ENCODE measurements around the gene GIMAP5. TPM values are rescaled to one million over a fixed set of nuclear protein-coding genes. Genes with fewer than 3 reads are reported as not detected.
"Not testable (repeated sequence)": the region's sequence is repeated elsewhere in the genome, so short reads cannot be mapped to it uniquely, and the experiment has no call there.

Gene GIMAP5
- total RNA-seq, 1 donor from 2014 or later: 3.7 TPM

- no peak for DNase-seq
These were observed 1.4 kb upstream of the GIMAP5 start for GRCh38 chr7:150735596-150736358.

GRCh38 chr7:150736864-150737263 is 354 bp upstream of the GIMAP5 start:
- DNase-seq: no peak

DNA sequence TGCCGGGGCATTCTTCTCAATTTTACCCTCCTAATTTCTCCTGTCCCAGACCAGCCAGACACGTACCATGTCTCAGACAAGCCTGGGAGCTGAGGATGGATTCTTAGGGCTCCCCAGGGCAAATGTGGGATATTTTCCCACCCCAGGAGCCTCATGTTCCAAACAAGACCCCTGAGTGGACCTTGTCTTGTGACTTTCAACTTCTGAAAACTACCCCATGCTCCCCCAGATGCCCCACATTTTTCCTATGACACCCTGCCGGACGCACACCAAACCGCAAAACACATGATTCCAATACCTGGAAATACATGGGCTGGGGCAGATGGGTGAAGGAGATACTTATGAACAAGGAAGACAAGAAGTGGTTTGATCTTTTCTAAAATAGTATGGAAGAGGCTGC is 874 bp downstream of the GIMAP5 start:
- no peak for DNase-seq

DNA sequence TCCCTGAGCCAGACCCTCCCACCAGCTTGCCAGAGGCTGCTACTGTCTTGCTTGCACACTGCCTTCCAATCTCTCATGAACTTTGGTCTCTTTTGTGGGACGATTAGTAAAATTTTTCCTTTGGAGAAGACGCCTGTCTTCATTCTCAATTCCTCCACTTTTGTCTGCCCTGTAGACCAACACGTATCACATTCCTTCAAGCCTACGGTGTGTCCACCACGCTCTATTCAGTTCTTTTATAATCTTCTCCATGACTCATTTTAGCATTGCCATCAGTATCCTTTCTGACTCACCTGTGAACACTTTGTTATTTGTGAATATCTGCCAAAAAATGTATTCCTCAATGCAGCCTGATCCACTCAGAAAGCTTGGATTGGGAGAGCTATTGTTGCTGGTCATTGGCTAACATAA is 1.4 kb downstream of the GIMAP5 start:
- DNase-seq: no peak

DNA sequence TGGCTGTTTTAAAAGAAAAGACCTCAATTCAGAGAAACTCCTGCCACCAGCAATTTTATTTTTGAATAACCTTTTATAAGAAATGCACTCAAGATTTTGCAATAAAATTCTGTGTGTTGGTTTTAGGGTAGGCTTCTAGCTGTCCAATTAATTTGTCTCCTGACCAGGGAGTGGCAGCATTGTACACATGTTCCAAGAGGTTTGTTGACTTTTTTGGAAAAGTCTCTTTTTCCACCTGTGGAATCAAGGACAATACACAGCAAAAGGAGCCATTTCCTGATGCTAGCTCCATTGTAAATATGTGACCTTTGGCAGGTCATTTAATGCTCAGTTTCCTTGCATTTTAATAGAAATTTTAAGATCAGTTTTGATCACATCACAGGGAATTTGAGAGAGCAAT is 1.8 kb downstream of the GIMAP5 start:
- DNase-seq: no peak

DNA sequence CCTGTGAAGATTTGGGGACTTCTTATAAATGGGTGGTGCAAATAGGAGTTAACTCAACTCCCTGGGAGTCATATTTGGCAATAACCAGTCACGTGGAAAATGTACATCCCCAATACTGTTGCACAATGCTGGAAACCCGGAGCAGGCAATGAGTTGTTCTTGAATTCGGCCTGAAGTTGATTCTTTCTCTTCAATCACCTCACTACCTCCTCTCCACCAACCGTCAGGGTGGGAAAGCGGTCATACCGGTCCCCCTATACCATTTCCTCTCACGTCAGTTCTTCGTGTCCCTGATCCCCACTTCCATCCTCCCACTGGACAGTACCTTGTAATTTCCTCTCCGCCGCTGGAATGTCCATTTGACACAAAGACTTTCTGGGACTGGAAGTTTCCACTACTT is 2.8 kb downstream of the GIMAP5 start:
- no peak for DNase-seq

GRCh38 chr7:150742286-150742968 is 5.2 kb downstream of the GIMAP5 start:
- no peak for DNase-seq

DNA sequence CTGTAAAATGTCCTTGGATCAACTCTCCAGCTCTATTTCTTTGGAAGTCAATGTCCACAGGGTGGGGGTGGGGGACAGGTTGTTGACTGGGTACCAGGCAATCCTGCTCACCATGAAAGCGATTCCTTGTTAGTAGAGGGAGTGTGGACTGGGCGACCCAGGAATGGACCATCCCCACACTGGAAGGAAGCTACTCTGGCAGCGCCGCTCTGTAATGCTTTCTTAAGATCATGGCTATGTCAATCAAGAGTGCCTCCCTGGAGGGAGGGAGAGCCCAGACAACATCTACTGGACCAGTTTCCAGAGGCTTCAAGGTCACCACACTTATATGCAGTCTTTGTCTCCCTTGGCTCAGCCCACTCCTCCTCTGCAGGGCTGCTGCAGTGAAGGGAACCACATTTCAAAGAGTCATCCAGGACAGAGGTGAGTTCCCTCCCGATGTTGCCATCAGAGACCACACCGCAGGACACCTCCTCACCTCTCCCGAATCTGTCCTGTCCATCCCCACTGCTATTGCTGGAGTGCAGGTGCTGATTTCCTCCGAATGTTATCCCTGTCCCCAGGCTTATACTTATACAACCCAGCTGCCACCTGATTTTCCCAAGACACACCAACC is 6.9 kb downstream of the GIMAP5 start:
- DNase-seq: no peak

DNA sequence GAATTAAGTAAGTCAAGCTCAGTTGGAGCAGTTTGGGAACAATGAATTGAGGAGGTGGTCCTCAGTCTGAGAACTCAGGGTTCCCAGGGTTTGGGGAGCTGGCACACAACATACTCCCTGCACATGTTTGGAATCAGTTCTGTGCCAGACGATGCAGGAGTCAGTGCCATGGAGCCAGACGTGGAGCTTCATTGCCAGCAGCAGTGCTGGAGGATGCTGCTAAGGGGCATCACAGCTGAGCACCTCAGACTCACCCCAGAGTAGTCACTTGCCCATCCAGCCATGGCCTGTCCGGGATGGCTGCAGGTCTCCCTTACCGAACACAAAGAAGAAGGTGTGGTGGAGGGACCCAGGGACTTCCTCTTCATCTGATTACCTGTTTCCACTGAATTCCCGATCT is 7.9 kb downstream of the GIMAP5 start:
- DNase-seq: no peak

DNA sequence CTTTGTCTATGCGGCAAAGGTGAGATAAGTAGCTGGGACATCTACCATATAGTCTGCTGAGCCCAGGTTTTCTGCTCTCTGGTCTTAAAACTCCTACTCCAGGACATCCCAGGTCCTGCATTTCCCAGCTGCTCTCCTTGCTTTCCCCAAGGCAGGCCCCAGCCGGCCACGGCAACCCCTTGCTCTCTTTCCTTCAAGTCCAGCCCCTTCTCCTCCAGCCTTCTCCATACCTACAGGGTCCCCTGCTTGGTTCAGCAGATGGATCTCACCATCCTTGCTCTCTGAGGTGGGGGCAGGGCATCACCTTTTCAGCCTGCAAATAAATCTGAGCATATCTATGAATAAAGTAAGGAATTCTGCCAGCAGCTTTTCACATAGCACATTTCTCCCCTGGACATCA is 8.7 kb downstream of the GIMAP5 start:
- no peak for DNase-seq

DNA sequence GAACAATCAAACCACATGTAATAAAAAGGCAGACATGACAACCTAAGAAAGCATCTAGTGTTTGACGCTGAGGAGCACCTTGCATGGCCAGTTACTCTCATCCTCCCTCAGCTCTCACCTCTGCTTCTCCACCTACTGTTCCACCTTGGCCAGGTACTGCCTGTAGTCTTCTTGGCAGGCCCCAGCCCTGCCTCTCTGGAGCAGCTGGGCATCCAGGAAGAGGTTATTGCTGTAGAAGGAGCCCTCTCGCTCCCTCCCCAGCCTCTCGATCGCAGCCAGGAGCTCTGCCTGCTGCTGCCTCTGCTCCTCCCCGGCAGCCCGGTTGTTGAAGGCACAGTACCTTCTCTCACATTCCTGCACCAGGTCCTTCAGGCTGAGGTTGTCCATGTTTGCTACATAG is 9.7 kb downstream of the GIMAP5 start:
- no peak for DNase-seq

DNA sequence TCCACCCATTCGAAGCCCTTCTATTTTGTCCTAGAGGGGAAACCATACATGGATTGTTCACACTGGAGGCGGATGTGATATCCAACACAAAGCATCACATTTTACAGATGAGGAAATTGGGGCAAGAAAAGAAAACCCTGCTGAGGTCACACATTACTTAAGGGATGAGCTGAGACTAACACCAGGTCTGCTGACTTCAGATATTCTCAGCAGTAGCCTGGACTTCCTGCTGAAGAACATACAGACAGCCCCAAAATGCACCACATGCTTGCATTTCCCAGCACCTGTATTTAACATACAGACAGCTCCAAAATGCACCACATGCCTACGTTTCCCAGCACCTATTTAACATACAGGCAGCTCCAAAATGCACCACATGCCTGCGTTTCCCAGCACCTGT is 11.2 kb downstream of the GIMAP5 start:
- no peak for DNase-seq

DNA sequence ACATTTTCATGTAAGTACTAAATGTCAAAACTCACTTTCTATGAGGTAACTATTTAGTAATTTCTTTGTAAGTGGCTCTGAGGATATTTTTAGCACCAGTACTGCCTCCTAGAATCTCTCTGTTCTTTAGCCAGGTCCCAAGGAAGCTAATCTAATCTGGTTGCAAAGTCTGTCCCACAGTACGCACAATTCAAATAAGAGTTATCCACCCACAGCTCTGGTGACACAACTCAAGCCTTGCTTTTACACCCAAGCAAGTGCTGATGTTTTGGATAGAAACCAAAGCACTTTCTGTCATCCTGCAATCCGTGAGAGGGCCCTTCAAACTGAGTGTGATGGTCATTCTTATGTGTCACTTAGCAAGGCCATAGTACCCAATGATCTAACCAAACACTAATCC is 14.5 kb downstream of the GIMAP5 start:
- DNase-seq: no peak

GRCh38 chr7:150753239-150753638 is 16.0 kb downstream of the GIMAP5 start:
- DNase-seq: no peak

- DNase-seq: no peak
These were observed 16.8 kb downstream of the GIMAP5 start for GRCh38 chr7:150753826-150754603.

GRCh38 chr7:150754951-150755350 is 17.7 kb downstream of the GIMAP5 start:
- no peak for DNase-seq

DNA sequence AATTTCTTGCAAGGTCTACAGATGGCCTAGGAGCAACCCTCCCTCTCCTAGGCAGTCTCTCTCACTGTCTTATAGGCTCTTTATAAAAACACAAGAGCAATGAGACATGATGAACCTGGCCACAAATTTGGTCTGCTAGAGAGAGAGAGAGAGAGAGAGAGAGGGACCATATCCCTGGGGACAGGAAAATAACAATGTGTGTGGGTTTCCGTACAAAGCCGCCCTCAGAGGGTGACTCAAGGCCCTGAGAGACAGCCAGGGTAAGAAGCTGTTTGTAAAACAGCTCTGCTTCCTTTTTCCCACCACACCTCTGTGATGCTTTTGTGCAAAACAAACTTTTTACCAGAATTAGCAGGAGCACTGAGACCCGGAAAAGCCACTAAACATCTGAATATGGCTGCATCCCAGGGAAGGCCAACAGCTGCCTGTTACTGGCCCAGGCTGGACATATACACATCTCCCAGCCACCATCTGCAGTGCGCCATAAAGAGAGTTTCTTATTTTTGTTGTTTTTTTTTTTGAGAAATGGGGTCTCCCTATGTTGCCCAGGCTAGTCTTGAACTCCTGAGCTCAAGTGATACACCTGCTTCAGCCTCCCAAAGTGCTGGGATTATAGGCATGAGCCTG is 18.4 kb downstream of the GIMAP5 start:
- DNase-seq: no peak

DNA sequence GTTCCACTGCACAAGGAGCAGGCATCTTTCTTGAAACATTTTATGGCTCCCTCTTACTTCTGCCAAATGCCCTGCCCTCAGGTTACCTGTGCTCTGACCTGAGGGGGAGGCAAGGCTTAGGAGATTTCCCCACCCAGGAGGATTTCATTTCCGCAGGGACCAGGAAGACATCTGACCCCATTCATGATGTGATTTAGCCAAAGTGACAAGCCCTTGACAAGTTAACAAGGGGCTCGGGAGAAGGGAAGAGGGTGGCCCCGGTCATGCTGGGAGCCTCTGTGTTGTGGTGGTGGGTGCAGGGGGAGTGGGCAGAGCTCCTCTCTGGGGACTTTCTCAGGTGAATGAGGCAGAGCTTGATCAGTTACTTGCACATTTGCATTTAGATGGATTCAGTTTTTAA is 18.9 kb downstream of the GIMAP5 start:
- no peak for DNase-seq

GRCh38 chr7:150756858-150757257 is 19.6 kb downstream of the GIMAP5 start:
- DNase-seq: no peak

DNA sequence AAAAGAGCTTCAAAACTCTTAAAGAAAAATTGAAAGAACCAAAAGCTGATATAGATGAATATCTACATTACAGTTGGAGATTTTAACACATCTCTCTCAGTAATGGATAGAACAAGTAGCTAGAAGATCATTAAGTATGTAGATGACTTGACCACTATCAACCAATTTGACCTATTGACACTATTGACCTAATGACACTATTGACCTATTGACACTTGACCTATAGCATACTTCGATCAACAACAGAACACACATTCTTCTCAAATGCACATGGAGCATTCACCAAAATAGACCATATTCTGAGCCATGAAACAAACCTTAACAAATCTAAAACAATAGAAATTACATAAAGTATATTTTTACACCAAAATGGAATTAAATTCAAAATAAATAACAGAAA is 22.3 kb downstream of the GIMAP5 start:
- no peak for DNase-seq

DNA sequence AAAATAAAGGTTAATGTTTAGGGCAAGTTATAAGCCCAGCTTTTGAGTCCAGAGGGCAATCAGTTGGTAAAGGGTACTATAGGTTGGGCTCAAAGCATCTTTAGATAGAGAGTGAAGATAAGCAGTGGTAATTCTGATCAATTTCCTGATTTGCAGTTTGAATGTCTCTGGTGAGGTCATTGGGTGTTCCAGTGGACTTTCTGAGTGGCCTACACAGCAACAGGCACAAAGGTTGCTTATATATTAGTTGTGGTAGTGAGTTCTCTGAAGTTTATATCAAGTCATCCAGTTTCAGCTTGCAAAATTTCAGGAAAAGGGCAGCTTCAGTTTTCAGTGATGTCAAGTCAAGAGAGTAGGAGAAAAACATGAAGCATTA is 29.1 kb downstream of the GIMAP5 start:
- no peak for DNase-seq

- no peak for DNase-seq
These were observed 32.5 kb downstream of the GIMAP5 start for GRCh38 chr7:150769768-150770167.

- DNase-seq: not testable (repeated sequence)
These were observed 36.9 kb downstream of the GIMAP5 start for GRCh38 chr7:150774131-150774530.
